Gastroesophageal sphincter (tissue), 4 donors: ENCODE measurements around the gene SLC35B4. TPM values are rescaled to one million over a fixed set of nuclear protein-coding genes. Genes with fewer than 3 reads are reported as not detected.

ENCODE experiments used
- ATAC-seq: fragments of 150-250 bp; one replicate; pipeline ENCODE4 v1.9.1; 2016; ENCODE audit warnings: mild to moderate bottlenecking, moderate library complexity
- H3K27ac ChIP-seq, 4 donors: fragments of 200-600 bp; sonication (generic) in 3 of 4; 1 replicate in 3 of 4; 2 replicates in 1 of 4; pipeline ENCODE4 v1.5.1; 2016 to 2019
- H3K27me3 ChIP-seq: fragments of 200-600 bp; sonication (generic); one replicate; pipeline ENCODE4 v1.5.1; 2019
- H3K36me3 ChIP-seq, 2 donors: fragments of 200-600 bp; sonication (generic); one replicate each; pipeline ENCODE4 v1.5.1; 2019; ENCODE audit warnings: control low read depth in 1 of 2
- H3K4me1 ChIP-seq, 3 donors: fragments of 200-600 bp; sonication (generic); 1 replicate in 2 of 3; 2 replicates in 1 of 3; pipeline ENCODE4 v1.5.1; 2016 to 2019; ENCODE audit warnings: control low read depth in 2 of 3
- H3K4me3 ChIP-seq, 2 donors: fragments of 200-600 bp; sonication (generic); one replicate each; pipeline ENCODE4 v1.5.1; 2019; ENCODE audit warnings: mild to moderate bottlenecking in 1 of 2, moderate library complexity in 1 of 2
- H3K9me3 ChIP-seq, 3 donors: fragments of 200-600 bp; sonication (generic); one replicate each; pipeline ENCODE4 v1.5.1; 2017 to 2019; ENCODE audit warnings: control low read depth in 2 of 3
- EP300 ChIP-seq: sonication (generic); formaldehyde crosslinking; IDR thresholded peaks from one replicate; pipeline ENCODE4 v1.6.1; 2017; ENCODE audit warnings: antibody characterized with exemption, mild to moderate bottlenecking
- POLR2A ChIP-seq, 2 donors: fragments of 450-650 bp; IDR thresholded peaks; one replicate each; pipeline ENCODE4 v1.6.1; 2017; ENCODE audit warnings: antibody characterized with exemption in 2 of 2, mild to moderate bottlenecking in 2 of 2, moderate library complexity in 1 of 2
- POLR2AphosphoS5 ChIP-seq: sonication (generic); formaldehyde crosslinking; IDR thresholded peaks from one replicate; pipeline ENCODE4 v1.6.1; 2017; ENCODE audit warnings: antibody characterized with exemption
- WGBS, 2 donors: methylation state at CpG; one replicate each; pipeline ENCODE4 v1.1.5; 2018; ENCODE audit warnings: low coverage in 1 of 2; 5-methylcytosine and 5-hydroxymethylcytosine counted together
- total RNA-seq, 4 donors: library from RNA; depleted of rRNA; stranded (reverse); fragments of >200 nt; gene quantifications; one replicate each; pipeline ENCODE4 v1.1.0, GENCODE V29; 2016
- TF ChIP-seq, protein P1 (sequence below), 4 experiments: fragments of 200-600 bp in 2 of 4; fragments of 450-650 bp in 2 of 4; sonication (generic) in 1 of 4; IDR thresholded peaks; one replicate each; pipeline ENCODE4 v1.5.1; 2017 to 2019; ENCODE audit warnings: antibody characterized with exemption in 4 of 4, mild to moderate bottlenecking in 2 of 4, moderate library complexity in 2 of 4

Gene SLC35B4
- total RNA-seq, 4 donors from 2014 or later: 7.3 to 14.4 (median 10.7) TPM

DNA sequence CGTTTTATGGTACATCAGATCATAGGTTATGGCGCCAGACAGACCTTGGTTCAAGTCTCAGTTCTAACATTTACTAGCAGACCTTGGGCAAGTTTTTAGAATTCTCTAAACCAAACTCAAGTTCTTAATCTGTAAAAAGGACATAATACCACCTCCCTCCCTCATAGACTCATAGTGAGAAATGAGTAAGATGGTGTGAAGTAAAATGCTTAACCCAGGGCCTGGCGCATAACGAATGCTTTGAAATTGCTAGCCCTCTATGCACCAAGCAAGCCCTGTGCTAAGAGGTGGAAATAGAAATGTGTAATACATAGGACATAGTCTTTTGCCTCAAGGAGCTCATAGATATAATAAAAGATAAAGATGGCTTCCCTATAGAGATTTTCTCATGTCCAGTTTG, 17.7 kb upstream of the SLC35B4 start:
- WGBS, 2 donors: 70 to 73% methylated on average over 3 to 4 of the region's 4 CpGs
- no peaks in the 10 kb centered on the region for H3K9me3 ChIP-seq
- ATAC-seq: no peak

DNA sequence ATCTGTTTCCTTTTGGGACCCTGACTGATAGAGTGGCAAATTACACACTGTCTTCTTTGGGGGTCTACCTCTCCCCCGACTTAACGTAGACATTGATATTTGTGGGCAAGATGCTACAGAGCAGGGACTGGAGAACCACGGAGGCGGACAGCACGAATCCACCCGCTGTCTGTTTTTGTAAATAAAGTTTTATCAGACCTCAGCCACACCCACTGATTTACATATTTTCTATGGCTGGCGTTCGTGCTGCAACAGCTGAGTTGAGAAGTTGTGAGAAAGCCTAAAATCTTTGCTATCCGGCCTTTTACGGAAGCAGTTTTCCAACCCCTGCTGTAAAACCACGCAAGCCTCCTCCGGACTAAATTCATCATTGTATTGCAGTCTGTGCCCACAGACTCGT, 17.2 kb upstream of the SLC35B4 start:
- Histone ChIP-seq H3K27me3 (peaks cover 14% of the 10 kb centered on the region), H3K4me1 (no peaks in the 10 kb centered on the region), H3K4me3 (no peak overlapping the region), H3K27ac (no peak overlapping the region), H3K36me3 (no peaks in the 10 kb centered on the region), H3K9me3 (no peaks in the 10 kb centered on the region)
- ATAC-seq: no peak
- WGBS, 2 donors: 60 to 77% methylated on average over 3 to 13 of the region's 13 CpGs
- TF ChIP-seq, protein P1, sequence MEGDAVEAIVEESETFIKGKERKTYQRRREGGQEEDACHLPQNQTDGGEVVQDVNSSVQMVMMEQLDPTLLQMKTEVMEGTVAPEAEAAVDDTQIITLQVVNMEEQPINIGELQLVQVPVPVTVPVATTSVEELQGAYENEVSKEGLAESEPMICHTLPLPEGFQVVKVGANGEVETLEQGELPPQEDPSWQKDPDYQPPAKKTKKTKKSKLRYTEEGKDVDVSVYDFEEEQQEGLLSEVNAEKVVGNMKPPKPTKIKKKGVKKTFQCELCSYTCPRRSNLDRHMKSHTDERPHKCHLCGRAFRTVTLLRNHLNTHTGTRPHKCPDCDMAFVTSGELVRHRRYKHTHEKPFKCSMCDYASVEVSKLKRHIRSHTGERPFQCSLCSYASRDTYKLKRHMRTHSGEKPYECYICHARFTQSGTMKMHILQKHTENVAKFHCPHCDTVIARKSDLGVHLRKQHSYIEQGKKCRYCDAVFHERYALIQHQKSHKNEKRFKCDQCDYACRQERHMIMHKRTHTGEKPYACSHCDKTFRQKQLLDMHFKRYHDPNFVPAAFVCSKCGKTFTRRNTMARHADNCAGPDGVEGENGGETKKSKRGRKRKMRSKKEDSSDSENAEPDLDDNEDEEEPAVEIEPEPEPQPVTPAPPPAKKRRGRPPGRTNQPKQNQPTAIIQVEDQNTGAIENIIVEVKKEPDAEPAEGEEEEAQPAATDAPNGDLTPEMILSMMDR (IDR thresholded peaks at IDR 0.05): no peak
- TF ChIP-seq POLR2A (IDR thresholded peaks at IDR 0.05) (no peak), EP300 (no peak), POLR2AphosphoS5 (no peak)

More for the DNA sequence above, 17.7 kb upstream of the SLC35B4 start:
- H3K27ac ChIP-seq: no peak overlapping the region
- H3K36me3 ChIP-seq: no peaks in the 10 kb centered on the region
- H3K4me1 ChIP-seq: no peaks in the 10 kb centered on the region
- no peak overlapping the region for H3K4me3 ChIP-seq
- no peak for TF ChIP-seq EP300
- no peak for TF ChIP-seq POLR2A (IDR thresholded peaks at IDR 0.05)
- TF ChIP-seq POLR2AphosphoS5: no peak
- TF ChIP-seq, protein P1 (IDR thresholded peaks at IDR 0.05): no peak
- peaks cover 14% of the 10 kb centered on the region for H3K27me3 ChIP-seq

DNA sequence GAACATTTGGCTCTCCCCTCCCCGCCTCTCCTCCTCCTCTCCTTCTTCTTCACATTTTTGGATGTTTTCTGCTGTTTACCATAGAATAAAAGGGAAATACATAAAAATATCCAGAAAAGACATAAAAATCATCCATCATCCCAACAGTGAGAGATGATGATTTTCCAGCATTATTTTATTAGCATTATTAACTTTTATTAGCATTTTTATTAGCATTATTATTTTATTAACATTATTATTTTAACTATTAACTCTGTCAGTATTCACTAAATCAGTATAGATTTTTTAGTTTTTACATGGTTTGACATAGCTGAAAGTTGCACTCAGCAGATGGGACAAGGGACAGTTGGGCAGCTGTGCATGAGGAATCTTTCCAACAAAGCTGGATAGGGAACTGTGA, 16.2 kb upstream of the SLC35B4 start:
- Histone ChIP-seq H3K9me3 (no peaks in the 10 kb centered on the region), H3K27ac (no peak overlapping the region), H3K4me1 (no peaks in the 10 kb centered on the region), H3K4me3 (no peak overlapping the region), H3K36me3 (no peaks in the 10 kb centered on the region), H3K27me3 (peaks cover 14% of the 10 kb centered on the region)
- WGBS, 2 donors: 100% methylated on average over 1 of the region's 1 CpG; no CpG with 5 or more reads in 1 of the 2 donors
- ATAC-seq: no peak
- TF ChIP-seq POLR2AphosphoS5 (no peak), EP300 (no peak), POLR2A (IDR thresholded peaks at IDR 0.05) (no peak)
- TF ChIP-seq, protein P1 (IDR thresholded peaks at IDR 0.05): no peak

DNA sequence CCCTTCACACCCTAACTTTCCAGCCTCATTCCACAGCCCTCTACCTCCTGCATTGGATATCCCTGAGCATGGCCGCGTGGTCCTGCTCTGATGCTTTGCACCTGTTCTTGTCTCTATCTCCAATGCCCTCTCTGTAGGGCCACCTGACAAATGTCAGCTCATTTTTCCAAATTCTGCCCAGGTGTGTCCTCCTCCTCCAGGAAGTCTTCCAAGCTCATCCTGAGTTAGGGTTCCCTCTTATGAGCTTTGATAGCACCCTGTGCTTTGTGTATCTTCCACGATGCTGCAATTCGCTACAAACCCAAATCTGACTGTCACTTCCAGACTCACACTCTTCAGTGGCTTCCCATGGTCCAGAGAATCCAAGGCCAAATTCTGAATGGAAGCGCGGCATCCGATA, 14.7 kb upstream of the SLC35B4 start:
- TF ChIP-seq POLR2A (IDR thresholded peaks at IDR 0.05): no peak
- no peak for TF ChIP-seq EP300
- no peak for TF ChIP-seq POLR2AphosphoS5
- TF ChIP-seq, protein P1 (IDR thresholded peaks at IDR 0.05): no peak
- ATAC-seq: no peak
- 94 to 100% methylated on average over 6 to 7 of the region's 7 CpGs for WGBS, 2 donors

DNA sequence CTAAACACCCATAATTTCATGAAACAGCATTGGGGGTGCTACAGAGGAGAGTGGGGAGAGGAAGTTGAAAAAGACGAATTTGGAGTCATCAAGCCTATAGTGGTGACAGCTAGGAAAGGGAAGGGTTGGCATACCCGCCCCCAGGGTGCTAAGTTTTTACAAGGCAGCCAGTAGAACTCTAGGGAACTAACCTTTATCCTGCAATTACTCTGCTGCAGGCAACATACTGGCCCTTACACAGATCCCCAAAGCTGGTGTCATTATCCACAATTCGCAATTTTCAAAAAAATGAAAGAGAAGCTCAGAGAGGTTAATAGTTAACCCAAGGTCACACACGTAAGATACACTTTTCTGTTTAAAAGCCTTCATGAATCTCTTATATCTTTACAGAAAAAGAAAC, 14.2 kb upstream of the SLC35B4 start:
- 68 to 78% methylated on average over 2 to 4 of the region's 4 CpGs for WGBS, 2 donors
- Histone ChIP-seq H3K36me3 (no peaks in the 10 kb centered on the region), H3K4me1 (no peaks in the 10 kb centered on the region), H3K9me3 (no peaks in the 10 kb centered on the region), H3K27ac (no peak overlapping the region), H3K4me3 (no peak overlapping the region), H3K27me3 (peaks cover 14% of the 10 kb centered on the region)
- TF ChIP-seq POLR2AphosphoS5 (no peak), POLR2A (IDR thresholded peaks at IDR 0.05) (no peak), EP300 (no peak)
- TF ChIP-seq, protein P1 (IDR thresholded peaks at IDR 0.05): no peak
- ATAC-seq: no peak

More for the DNA sequence above, 14.7 kb upstream of the SLC35B4 start:
- H3K27me3 ChIP-seq: peaks cover 14% of the 10 kb centered on the region
- no peak overlapping the region for H3K4me3 ChIP-seq
- H3K9me3 ChIP-seq: no peaks in the 10 kb centered on the region
- H3K4me1 ChIP-seq: no peaks in the 10 kb centered on the region
- no peaks in the 10 kb centered on the region for H3K36me3 ChIP-seq
- H3K27ac ChIP-seq: no peak overlapping the region
